Neutrophil (primary cell): Measurements from ENCODE around the gene HSD3B7.

Source experiments
- H3K27ac ChIP-seq: fragments of 200-600 bp; sonication (generic); 2 replicates; pipeline ENCODE4 v1.5.1; 2016; ENCODE audit warnings: mild to moderate bottlenecking, moderate library complexity
- H3K27me3 ChIP-seq: fragments of 200-600 bp; sonication (generic); 2 replicates; pipeline ENCODE4 v1.6.0; 2016; ENCODE audit warnings: mild to moderate bottlenecking
- H3K36me3 ChIP-seq: fragments of 200-600 bp; sonication (generic); 2 replicates; pipeline ENCODE4 v1.5.1; 2017
- H3K4me1 ChIP-seq, 2 experiments: fragments of 200-600 bp in 1 of 2; sonication (generic) in 1 of 2; 1 replicate in 1 of 2; 2 replicates in 1 of 2; pipeline versions ENCODE4 v1.5.1 to v1.6.1; 2013 to 2016; ENCODE audit warnings: low read depth in 1 of 2, low read length in 1 of 2, mild to moderate bottlenecking in 1 of 2, moderate library complexity in 1 of 2; ENCODE audit not compliant: control insufficient read depth in 1 of 2, insufficient read depth in 1 of 2
- H3K4me3 ChIP-seq, 2 experiments: fragments of 200-600 bp in 1 of 2; sonication (generic) in 1 of 2; 1 replicate in 1 of 2; 2 replicates in 1 of 2; pipeline ENCODE4 v1.5.1; 2013 to 2016; ENCODE audit warnings: low read depth in 1 of 2, low read length in 1 of 2, mild to moderate bottlenecking in 1 of 2, moderate library complexity in 1 of 2
- H3K9me3 ChIP-seq: fragments of 200-600 bp; sonication (generic); 2 replicates; pipeline ENCODE4 v1.5.1; 2016
- TF ChIP-seq, protein P1 (sequence below): fragments of 200-600 bp; sonication (generic); IDR thresholded peaks from 2 replicates; pipeline ENCODE4 v1.5.1; 2016; ENCODE audit warnings: antibody characterized with exemption

Gene HSD3B7

GRCh38 chr16:30949650-30950515 lies 35.1 kb upstream of the HSD3B7 start:
- no peaks in the 10 kb centered on the region for H3K9me3 ChIP-seq
- H3K4me1 ChIP-seq: peaks cover 52 to 64% of the 10 kb centered on the region in 2 experiments
- H3K4me3 ChIP-seq: peak overlapping the region; percentile 95 to 97
- no peaks in the 10 kb centered on the region for H3K27me3 ChIP-seq
- TF ChIP-seq, protein P1, sequence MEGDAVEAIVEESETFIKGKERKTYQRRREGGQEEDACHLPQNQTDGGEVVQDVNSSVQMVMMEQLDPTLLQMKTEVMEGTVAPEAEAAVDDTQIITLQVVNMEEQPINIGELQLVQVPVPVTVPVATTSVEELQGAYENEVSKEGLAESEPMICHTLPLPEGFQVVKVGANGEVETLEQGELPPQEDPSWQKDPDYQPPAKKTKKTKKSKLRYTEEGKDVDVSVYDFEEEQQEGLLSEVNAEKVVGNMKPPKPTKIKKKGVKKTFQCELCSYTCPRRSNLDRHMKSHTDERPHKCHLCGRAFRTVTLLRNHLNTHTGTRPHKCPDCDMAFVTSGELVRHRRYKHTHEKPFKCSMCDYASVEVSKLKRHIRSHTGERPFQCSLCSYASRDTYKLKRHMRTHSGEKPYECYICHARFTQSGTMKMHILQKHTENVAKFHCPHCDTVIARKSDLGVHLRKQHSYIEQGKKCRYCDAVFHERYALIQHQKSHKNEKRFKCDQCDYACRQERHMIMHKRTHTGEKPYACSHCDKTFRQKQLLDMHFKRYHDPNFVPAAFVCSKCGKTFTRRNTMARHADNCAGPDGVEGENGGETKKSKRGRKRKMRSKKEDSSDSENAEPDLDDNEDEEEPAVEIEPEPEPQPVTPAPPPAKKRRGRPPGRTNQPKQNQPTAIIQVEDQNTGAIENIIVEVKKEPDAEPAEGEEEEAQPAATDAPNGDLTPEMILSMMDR: no peak
- peak overlapping the region; percentile 96 for H3K27ac ChIP-seq
- peaks cover 19% of the 10 kb centered on the region for H3K36me3 ChIP-seq

DNA sequence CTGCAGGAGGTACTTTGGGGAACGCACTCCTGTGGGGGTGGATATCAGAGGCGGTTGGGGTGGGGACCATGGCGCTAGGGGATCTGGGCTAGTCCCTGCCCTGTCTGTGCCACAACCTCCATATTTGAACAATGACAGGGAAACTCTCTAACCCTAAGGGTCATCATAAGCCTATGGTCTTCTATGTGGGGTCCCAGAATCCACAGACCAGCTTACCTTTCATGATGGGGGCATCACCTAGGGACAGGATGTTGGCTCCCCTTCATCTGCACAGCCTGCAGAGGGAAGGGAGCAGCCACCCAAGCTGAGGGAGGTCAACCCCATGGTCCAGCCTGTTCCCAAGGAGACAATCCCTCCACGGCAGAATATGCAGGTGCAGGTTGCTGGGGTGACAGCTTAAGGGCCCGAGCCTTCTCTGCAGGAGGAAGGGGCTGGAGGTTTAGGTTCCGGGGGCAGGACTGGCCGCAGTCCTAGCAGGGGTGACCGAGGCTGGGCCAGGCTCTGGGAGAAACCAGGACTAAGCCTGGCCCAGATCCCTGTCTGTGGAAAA lies 34.4 kb upstream of the HSD3B7 start:
- Histone ChIP-seq H3K36me3 (peaks cover 22% of the 10 kb centered on the region), H3K27me3 (no peaks in the 10 kb centered on the region), H3K9me3 (no peaks in the 10 kb centered on the region), H3K4me1 (peaks cover 45 to 57% of the 10 kb centered on the region in 2 experiments), H3K4me3 (peak overlapping the region; percentile 95 to 97), H3K27ac (peak overlapping the region; percentile 96)
- TF ChIP-seq, protein P1: no peak

DNA sequence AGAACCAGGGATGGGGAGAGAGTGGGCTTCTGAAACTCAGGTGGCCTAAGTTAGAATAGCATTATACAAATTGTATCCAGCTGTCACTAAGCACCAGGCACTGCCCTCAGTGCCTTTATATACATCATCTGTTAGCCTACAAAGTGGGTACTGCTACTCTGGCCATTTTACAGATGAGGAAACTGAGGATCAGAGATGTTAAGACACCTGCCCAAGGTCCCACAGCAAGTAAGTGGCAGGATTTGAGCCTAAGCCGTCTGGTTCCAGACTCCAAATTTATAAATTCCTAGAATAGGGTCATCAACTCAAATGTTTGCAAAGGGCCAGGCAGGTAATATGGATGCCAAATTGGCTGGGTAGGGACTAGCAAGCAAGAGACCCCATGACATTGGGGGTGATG lies 33.8 kb upstream of the HSD3B7 start:
- Histone ChIP-seq H3K27ac (peak overlapping the region; percentile 96), H3K9me3 (no peaks in the 10 kb centered on the region), H3K4me1 (peaks cover 39 to 51% of the 10 kb centered on the region in 2 experiments), H3K4me3 (peak overlapping the region in 1 of 2 experiments; percentile 95), H3K36me3 (peaks cover 22% of the 10 kb centered on the region), H3K27me3 (no peaks in the 10 kb centered on the region)
- TF ChIP-seq, protein P1: no peak

DNA sequence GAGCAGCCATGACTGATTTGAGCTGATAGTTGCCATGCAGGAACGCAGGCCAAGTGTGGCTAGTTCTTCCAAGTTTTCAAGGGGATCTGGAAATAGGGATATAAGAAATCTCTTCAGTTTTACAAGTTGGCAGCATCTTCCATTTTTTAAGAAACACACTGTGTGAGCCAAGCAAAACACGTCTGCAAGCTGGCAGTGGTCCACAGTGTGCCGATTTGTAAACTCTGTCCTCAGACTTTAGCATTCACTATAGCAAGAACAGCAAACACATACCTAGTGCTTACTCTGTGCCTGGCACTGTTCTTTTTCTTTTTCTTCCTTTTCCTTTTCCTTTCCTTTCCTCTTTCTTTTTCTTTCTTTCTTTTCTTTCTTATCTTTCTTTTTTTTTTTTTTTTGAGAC lies 33.3 kb upstream of the HSD3B7 start:
- Histone ChIP-seq H3K4me3 (no peak overlapping the region), H3K36me3 (peaks cover 22% of the 10 kb centered on the region), H3K27me3 (no peaks in the 10 kb centered on the region), H3K27ac (peak overlapping the region; percentile 96), H3K9me3 (no peaks in the 10 kb centered on the region), H3K4me1 (peaks cover 36 to 48% of the 10 kb centered on the region in 2 experiments)
- TF ChIP-seq, protein P1: no peak

DNA sequence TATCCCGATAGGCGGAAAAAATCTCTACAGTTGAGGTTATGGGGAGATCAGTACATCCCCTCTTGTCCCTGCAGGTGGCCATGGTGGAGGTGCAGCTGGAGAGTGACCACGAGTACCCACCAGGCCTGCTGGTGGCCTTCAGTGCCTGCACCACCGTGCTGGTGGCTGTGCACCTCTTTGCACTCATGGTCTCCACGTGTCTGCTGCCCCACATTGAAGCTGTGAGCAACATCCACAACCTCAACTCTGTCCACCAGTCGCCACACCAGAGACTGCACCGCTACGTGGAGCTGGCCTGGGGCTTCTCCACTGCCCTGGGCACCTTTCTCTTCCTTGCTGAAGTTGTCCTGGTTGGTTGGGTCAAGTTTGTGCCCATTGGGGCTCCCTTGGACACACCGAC lies 31.9 kb upstream of the HSD3B7 start:
- Histone ChIP-seq H3K27ac (peak overlapping the region; percentile 50), H3K36me3 (peaks cover 22% of the 10 kb centered on the region), H3K4me1 (peaks cover 33 to 43% of the 10 kb centered on the region in 2 experiments), H3K4me3 (no peak overlapping the region), H3K9me3 (no peaks in the 10 kb centered on the region), H3K27me3 (no peaks in the 10 kb centered on the region)
- TF ChIP-seq, protein P1: no peak
